Measurements from ENCODE around the gene AQP1.

Gene AQP1

DNA sequence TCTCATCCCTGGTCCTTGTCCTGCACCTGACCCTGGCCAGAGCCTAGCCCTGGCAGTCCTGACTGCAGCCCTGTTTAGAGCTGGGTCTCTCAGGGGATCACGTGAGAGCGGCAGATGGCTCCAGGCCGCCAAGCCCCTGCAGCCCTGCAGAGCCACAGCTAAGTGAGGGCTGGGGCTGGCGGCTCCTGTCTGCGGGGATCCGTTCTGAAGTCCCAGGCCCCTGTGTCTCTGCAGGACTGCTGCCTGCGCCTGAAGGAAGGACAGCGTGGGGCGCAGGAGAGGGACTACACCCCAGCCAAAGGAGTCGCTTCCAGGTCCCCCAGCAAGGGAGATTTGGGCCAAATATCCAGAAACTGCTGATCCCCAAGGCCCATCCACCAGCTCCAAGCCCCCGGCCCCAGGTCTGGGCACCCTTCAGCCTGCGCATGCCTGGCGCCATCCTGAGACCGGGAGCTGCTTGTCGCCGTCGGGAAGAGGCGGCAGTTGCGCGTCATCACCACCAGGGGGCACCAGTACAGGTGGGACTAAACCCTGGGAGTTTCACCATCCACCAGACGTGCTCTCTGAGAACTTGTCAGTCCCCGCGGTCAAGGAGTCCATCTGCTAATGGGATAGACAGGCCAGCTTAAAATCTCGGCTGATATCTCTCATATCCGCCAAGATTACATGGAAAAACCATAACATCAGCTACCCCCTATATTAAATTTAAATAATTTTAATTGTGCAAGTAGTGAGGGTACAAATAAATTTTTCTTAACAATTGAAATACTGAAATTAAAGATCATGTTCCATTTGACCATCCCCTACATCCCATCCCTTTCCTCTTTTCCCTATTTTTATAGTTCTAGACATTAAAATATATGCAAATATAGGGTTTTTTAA lies 27.0 kb downstream of the AQP1 start:
- peak; percentile 4 to 42 for DNase-seq

DNA sequence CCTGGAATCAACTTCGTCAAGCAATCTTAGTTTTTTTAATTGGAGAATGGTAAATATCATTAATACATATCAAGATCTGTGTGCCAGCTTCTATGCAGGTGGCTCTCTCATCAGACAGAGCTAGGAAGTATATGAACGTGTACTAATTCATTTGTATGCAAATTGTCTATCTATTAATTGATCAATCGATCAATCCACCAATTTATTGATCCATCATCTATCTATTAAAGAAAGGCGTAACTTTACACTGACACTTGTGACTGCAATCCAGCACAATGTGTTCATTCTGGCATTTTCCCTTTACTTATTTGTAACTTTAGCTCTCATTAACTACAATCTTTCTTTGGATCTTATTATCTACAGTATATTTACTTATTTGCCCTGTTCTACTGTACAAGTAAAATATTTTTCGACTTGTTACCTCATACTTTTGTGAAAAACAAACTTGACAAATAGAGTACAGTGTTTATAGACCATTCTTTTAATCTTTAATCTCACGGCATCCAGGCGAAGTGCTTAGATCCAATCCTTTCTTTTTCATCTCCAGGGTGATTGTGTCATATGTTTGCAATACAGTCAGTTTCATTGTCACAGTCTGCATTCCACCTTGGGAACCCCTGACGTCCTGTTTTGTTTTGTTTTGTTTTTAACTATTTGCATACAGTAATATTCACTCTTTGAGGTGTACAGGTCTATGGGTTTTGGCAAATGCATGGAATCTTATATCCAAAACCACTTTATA lies 30.1 kb downstream of the AQP1 start:
- no peak for DNase-seq

DNA sequence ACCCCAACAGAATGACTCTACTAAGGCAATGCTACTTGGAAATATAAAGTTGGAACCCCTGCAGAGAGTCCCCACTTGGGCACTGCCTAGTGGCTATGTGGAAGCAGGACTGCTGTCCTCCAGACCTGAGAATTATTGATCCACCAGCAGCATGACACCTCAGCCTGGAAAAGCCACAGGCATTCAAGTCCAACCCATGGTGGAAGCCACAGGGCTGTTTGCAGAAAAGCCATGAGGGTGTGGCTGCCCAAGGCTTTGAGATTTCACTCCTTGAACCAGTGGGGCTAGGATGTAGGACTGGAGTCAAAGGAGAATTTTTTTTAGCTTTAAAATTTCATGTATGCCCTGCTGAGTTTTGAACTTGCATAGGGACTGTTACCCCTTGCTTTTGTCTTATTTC lies 38.5 kb downstream of the AQP1 start:
- no peak for DNase-seq

DNA sequence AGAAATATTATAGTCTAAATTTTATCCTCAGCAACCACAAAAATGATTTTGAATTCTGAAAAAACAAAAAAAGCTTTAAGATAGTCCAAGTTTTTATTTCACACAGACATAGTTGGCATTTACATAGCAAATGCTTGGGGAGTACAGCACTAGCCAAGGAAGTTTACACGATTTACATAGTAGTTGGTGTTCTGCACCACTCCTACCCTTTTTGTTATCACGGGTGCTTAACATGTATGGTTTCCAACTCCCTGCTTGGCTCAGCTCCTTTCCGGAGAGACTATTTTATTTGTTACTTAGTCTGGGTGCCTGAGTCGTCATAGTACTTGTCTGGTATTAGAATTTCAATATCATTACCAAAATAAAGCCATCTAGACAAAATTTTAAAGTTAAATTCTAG lies 43.3 kb downstream of the AQP1 start:
- no peak for DNase-seq

DNA sequence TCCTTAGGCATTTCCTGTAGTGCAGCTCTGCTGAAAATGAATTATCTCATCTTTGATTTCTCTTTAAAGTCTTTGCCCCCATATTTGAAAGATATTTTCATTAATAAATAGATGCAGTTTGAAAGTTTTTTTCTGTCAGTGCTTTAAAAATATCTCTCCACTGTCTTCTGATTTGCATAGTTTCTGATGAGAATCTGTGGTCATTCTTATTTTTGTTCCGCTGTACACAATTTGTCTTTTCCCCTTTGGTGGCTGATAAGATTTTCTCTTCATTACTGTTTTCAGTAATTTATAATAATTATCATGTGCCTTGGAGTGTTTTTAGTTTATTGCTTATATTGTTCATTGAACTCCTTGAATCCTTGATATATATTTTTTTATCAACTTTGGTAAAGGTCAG lies 45.1 kb downstream of the AQP1 start:
- no peak for DNase-seq

DNA sequence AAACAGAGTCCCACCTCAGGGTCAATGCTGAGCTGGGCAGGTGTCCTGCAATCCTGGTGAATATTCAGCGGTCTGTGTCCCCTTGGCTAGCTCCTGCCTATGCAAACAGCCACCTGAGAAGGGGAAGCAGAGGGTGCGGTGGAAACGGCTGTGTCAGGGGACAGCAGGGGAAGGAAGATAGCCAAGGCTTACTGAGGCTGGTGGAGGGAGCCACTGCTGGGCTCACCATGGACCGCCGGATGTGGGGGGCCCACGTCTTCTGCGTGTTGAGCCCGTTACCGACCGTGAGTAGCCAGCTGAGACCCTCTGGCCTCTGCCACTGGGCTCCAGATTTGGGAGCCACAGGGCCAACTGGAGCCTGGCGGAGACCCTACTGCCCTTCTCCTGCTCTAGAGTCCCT lies 52.2 kb downstream of the AQP1 start, which contains the start of gene GHRHR:
Gene GHRHR (plus strand): TSS at position 112 of the 400 bp plus-strand sequence. CDS start 116 bp downstream, at position 228.
- DNase-seq: no peak

DNA sequence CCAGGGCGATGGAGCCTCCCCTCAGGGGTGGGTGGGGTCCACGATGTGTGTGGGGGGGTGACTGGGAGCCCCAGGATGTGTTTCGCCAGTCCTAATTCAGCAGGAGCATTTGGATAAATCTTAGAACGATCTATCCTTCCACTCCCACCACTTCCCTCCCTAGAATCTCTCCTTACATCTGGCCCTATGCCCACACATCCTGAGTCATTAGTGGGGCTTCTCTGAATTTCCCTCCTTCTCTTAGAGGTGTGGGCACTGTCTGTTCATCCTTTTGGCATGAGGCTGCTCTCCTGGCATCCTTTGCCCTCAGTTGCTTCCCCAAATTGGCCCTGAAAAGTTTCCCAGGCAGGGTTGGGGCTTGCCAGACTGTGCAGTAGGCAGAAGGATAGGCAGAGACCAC lies 53.7 kb downstream of the AQP1 start:
- DNase-seq: no peak

DNA sequence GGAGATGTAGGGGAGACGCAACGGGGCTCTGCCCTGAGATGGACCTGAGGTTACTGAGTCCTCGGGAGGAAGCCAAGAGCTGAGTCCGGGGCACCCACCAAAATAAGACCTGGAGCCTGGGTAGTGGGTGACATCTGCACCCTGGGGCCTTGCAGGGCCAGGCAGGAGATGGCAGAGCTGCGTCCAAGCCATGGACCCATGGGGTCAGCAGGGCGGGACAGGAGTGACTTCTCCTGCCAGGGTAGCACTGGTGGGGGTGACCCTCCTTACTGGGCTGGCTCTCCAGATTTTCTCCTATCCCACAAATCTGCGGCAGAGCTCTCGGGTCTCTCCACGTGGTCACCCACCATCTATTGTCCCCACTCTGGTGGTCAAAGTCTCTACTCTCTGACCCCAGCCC lies 54.2 kb downstream of the AQP1 start:
- no peak for DNase-seq

DNA sequence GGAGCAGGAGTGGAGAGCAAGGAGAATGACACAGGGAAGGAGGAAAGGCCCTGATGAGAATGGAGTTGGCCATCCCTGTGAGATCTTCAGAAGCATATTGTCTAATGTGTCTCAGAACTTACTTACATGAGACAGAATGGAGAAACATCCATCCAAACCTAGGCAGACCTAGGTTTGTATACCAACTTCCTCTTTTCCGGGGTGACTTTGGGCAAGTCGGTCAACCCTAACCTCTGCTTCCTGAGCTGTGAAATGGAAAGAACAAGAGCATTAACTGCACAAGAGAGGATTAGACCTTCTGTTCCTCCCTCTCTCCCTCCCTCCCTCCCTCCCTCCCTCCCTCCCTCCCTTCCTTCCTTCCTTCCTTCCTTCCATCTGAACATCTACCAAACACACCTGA lies 56.6 kb downstream of the AQP1 start:
- no peak for DNase-seq

DNA sequence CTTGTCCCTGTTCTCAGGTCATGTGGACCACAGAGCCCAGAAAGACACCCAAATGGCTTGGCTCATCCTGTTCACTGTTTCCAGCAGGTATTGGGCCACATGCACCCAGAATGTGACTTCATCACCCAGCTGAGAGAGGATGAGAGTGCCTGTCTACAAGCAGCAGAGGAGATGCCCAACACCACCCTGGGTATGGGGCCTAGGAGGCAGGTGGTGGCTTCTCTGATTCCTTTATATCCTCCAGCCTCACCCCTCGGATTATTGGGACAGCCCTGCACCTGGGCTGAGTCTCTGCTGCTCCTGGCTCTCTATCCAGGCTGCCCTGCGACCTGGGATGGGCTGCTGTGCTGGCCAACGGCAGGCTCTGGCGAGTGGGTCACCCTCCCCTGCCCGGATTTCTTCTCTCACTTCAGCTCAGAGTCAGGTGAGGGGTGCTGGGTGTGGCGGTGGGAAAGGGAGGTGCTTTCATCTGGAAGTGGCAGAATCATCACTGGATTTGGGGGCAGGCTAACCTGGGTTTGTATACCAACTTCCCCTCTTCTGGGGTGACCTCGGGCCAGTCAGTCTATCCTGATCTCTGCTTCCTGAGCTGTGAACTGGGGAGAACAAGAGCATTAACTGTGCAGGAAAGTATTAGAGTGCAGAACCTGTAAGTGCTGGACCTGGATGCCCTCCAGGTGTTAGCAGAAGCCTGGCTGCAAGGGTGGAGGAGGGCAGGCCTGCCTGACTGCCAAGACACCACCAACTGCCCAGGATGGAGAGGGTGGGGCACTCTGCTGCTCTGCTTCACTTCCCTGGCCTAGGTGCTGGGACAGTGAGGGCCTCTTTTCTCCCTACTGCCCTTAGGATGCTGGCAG lies 57.3 kb downstream of the AQP1 start:
- no peak for DNase-seq

DNA sequence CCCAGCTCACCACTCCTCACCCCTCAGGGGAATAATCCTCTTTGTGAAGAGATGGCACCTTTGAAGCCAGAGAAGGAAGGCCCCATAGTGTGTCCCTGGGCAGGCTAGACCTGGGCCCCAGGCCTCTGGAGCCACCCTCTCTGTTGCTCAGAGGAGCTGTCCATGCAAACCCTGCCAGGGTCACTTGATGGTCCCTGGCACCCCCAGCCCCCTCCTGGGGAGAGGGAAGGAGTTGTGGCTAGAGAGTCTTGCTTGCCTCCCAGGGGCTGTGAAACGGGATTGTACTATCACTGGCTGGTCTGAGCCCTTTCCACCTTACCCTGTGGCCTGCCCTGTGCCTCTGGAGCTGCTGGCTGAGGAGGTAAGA lies 57.9 kb downstream of the AQP1 start:
- DNase-seq: no peak

DNA sequence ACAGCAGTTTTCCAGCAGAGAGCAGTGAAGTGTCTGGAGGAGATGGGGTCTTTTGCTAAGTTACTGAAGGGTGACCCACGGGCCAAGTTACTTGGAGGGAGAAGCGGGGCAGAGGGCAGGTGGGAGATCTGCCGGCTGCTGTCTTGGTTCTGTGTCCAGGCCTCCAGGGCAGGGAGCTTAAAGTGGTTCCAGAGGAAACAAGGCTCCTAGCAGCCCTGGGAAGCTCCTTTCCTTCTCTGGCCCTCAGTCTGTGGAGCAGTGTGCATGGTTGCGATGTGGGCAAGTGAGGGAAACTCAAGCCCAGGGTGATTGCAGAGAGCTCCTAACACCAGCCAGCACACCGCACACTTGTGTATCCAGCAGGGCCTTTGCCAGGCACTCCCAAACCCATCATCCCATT lies 58.4 kb downstream of the AQP1 start:
- no peak for DNase-seq

DNA sequence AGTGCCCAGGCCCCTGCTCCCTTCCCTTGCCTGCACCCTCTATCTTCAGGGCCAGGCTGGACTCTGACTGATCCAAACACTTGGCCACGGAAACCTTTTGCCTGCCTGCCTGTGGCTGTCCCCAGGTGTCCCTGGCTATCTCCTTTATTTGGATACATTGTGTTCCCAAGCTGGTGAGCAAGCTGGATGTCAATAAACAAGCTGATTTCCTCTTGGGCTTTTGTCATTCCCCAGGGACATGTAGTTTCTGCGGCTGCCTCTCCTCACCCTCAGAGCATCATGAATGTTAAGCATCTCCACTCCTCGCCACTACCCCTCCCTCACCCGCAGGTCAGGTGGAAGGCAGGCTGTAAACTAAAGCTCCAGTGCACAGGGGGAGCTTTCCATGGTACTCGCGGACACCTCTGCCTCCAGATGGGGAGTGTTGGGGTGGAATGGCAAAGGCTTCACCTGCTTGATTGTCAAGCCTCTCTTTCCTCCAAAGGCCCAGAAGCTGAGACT lies 59.0 kb downstream of the AQP1 start:
- DNase-seq: no peak

DNA sequence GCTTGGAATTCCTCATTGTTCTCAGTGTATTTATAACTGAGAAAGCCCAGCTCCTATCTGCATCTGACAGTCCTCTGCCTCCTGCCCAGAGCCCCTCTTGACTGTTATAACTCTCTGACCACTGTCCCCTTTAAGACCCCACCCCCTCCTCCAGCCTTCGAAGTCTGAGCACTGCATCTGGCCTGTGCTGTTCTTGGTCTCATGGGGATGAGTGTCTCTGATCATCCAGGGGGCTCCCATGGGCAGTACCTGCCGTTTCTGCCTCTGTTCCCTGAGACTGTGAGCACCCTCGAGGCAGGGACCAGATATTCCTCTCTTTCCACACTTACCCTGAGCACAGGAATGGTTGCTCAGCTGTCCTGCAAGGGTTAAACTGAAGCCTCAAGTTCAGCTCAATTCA lies 59.8 kb downstream of the AQP1 start:
- no peak for DNase-seq

DNA sequence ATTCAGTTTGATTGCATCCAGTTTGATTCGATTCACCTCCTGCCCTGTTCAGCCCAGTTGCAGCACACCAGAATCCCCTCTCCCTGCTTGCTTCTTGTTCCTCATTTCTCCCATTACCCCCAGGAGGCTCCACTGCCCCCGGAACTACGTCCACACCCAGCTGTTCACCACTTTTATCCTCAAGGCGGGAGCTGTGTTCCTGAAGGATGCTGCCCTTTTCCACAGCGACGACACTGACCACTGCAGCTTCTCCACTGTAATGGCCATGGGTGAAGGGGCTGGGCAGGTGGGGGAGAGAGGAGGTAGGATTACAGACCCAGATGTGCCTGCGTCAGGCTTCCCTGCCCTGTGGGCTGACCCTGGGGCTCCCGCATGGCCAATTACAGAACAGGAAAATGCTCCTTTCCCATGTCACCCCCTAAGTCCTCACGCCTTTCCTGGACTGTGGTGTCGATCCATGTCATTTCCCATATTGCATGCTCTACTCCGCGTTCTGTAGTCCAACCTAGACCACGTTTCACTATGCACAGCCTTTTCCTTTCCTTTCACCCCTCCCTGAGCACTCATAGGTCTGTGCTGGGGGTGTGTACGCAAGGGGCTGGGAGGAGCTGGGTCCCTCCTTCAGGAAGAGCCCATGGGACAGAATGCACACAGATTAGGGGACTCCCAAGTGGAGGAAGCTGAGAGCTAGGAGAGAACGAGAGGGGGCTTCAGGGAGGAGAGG lies 60.3 kb downstream of the AQP1 start:
- DNase-seq: no peak

DNA sequence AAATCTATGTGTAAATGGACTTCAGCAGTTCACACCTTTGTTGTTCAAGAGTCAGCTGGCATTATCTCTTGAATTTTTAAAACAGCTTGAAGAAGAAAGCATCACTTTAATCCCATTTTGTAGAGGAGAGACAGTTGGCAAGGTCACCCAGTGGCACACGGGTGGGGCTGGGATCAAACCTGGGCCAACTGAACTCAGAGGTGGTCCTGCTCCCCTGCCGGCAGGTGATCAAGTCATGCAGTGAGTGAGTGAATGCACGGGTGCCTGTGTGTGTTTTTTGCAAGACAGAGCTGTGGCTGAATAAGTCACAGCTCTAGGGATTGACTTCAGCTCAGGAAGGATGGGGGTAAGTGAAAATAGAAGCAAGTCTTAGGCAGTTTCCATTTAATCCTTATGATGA lies 61.6 kb downstream of the AQP1 start:
- no peak for DNase-seq

DNA sequence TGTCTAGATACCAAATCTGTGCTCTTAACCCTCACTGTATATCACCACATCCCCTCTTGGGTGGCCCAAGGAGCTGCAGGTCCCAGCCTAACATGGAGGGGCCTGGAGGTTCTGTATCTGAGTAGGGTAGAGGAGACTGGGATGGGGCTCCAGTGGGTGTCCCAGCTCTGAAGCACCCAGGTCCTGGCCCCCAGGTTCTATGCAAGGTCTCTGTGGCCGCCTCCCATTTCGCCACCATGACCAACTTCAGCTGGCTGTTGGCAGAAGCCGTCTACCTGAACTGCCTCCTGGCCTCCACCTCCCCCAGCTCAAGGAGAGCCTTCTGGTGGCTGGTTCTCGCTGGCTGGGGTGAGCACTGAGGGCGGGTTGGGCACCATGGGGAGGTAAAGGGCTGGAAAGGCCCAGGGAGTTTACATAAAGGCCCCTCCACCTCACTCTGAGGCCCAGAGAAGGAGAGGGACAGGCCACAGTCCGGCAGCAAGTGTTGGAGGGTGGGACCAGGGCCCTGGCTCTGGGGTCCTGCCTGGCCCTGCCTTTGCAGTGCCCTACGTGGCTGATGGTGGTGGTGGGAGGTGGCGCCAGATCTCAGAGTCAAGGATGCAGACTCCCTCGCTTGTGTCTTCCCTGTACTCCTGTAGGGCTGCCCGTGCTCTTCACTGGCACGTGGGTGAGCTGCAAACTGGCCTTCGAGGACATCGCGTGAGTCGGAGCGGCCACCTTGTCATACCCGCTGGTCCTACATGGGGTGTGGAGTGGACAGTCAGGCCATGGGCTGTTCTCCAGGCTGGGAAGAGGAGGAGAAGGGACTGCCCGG lies 62.3 kb downstream of the AQP1 start:
- no peak for DNase-seq

DNA sequence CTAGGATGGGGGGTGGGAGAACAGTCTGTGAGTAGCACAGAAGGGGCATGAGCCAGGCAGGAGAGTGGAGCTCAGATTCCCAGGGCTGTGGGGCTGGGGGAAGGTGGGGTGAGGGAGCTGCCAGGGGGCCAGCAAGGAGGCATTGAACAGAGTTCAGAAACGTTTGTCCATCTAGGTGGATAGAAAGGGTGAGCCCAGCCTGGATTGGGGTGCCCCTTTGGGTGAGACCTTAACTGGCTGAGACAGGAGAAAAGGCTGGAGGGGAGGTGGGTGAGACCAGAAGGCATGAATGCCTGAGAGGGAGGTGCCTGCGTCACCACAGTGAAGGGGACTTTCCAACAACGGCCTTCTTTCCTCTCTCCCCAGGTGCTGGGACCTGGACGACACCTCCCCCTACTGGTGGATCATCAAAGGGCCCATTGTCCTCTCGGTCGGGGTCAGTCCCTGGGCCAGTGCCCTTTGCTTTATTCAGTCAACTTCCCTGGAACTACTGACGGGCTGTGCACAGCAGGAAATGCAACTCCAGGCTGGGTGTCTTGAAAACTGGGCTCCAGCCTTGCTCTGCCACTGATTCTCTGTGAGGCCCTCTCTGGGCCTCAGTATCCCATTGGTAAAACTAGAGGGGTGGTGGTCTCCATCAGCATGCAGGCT lies 63.1 kb downstream of the AQP1 start:
- no peak for DNase-seq
